SK-N-MC (cell line): ENCODE results near the gene ZDHHC3.

Experiments used
- EZH2 ChIP-seq: fragments of 200-600 bp; sonication (generic); IDR thresholded peaks from one replicate; pipeline ENCODE4 v1.6.1; 2017; ENCODE audit warnings: antibody characterized with exemption
- FOXP2 ChIP-seq: optimal IDR thresholded peaks from 2 replicates; pipeline ENCODE3; 2011; ENCODE audit warnings: mild to moderate bottlenecking, moderate library complexity; ENCODE audit not compliant: insufficient read depth; ENCODE audit errors: extremely low read length, control extremely low read depth
- POLR2AphosphoS5 ChIP-seq: IDR thresholded peaks from 2 replicates; pipeline ENCODE4 v1.6.1; 2012; ENCODE audit warnings: mild to moderate bottlenecking, low read depth, low read length, borderline replicate concordance

- TF ChIP-seq POLR2AphosphoS5 = peak; percentile 68; the same call in 1 of the 2 replicates
- no peak for TF ChIP-seq EZH2
- TF ChIP-seq FOXP2 = peak; percentile 56
Observed at GRCh38 chr3:44962621-44963393, 13.2 kb downstream of the ZDHHC3 start.
